Neural cell (in vitro differentiated cells): ENCODE results near the gene EPS15. TPM values are rescaled to one million over a fixed set of nuclear protein-coding genes. Genes with fewer than 3 reads are reported as not detected.

Source experiments
- H2AFZ ChIP-seq: fragments of 200-600, 300-800 bp; sonication (generic), shearing (Covaris generic); 2 replicates; pipeline ENCODE4 v1.6.0; 2014; ENCODE audit warnings: low read depth, mild to moderate bottlenecking, antibody characterized with exemption, low read length, moderate library complexity
- H3F3A ChIP-seq: fragments of 200-600 bp; shearing (Covaris generic); 2 replicates; pipeline ENCODE4 v1.6.1; 2016; ENCODE audit warnings: mild to moderate bottlenecking, moderate library complexity, mixed read lengths, antibody characterized with exemption, low read length; ENCODE audit not compliant: insufficient read depth, poor library complexity, severe bottlenecking
- H3K27ac ChIP-seq: fragments of 200-600, 300-800 bp; sonication (generic), shearing (Covaris generic); 2 replicates; pipeline ENCODE4 v1.5.1; 2014; ENCODE audit warnings: mild to moderate bottlenecking, low read length, moderate library complexity
- H3K27me3 ChIP-seq: fragments of 300-800, 200-600 bp; sonication (generic), shearing (Covaris generic); 2 replicates; pipeline ENCODE4 v1.6.0; 2014; ENCODE audit warnings: mild to moderate bottlenecking, low read depth, low read length, moderate library complexity; ENCODE audit not compliant: insufficient read depth
- H3K36me3 ChIP-seq: fragments of 300-800, 200-600 bp; sonication (generic), shearing (Covaris generic); 2 replicates; pipeline ENCODE4 v1.5.1; 2014; ENCODE audit warnings: mild to moderate bottlenecking, antibody characterized with exemption, low read length, moderate library complexity; ENCODE audit not compliant: insufficient read depth
- H3K4me2 ChIP-seq: fragments of 300-800, 200-600 bp; sonication (generic), shearing (Covaris generic); 2 replicates; pipeline ENCODE4 v1.6.0; 2014; ENCODE audit warnings: mild to moderate bottlenecking, low read length
- H3K4me3 ChIP-seq: fragments of 300-800, 200-600 bp; sonication (generic), shearing (Covaris generic); 2 replicates; pipeline ENCODE4 v1.5.1; 2014; ENCODE audit warnings: mild to moderate bottlenecking, low read length, moderate library complexity
- H3K79me2 ChIP-seq: fragments of 200-600 bp; shearing (Covaris generic); replicated peaks from 2 replicates; pipeline ENCODE4 v1.6.0; 2014; ENCODE audit warnings: mild to moderate bottlenecking, low read length, moderate library complexity; ENCODE audit not compliant: insufficient read depth
- H3K9ac ChIP-seq: fragments of 300-800, 200-600 bp; sonication (generic), shearing (Covaris generic); 2 replicates; pipeline ENCODE4 v1.6.1; 2016; ENCODE audit warnings: mild to moderate bottlenecking, low read length, mixed read lengths
- H3K9me2 ChIP-seq: fragments of 200-600 bp; shearing (Covaris generic); 2 replicates; pipeline ENCODE4 v1.6.1; 2016; ENCODE audit warnings: mild to moderate bottlenecking, low read length, mixed read lengths; ENCODE audit not compliant: insufficient read depth
- H3K9me3 ChIP-seq: fragments of 200-600, 300-800 bp; sonication (generic), shearing (Covaris generic); 2 replicates; pipeline ENCODE4 v1.6.1; 2016; ENCODE audit warnings: mild to moderate bottlenecking, mixed run types, low read length, moderate library complexity, mixed read lengths
- H4K20me1 ChIP-seq: fragments of 200-600 bp; shearing (Covaris generic); 2 replicates; pipeline ENCODE4 v1.6.1; 2016; ENCODE audit warnings: mild to moderate bottlenecking, mixed run types; ENCODE audit not compliant: insufficient read depth
- CTCF ChIP-seq: fragments of 450-650 bp; IDR thresholded peaks from 2 replicates; pipeline ENCODE4 v1.5.1; 2014; ENCODE audit warnings: antibody characterized with exemption, mild to moderate bottlenecking, moderate library complexity; ENCODE audit not compliant: poor library complexity, severe bottlenecking
- EP300 ChIP-seq: fragments of 450-650 bp; conservative IDR thresholded peaks from 2 replicates; pipeline ENCODE4 v1.6.1; 2014; ENCODE audit warnings: antibody characterized with exemption, mild to moderate bottlenecking, moderate library complexity; ENCODE audit not compliant: poor library complexity, severe bottlenecking
- EZH2 ChIP-seq: fragments of 200-600, 300-800 bp; shearing (Covaris generic), sonication (generic); IDR thresholded peaks from 2 replicates; pipeline ENCODE4 v1.6.1; 2014; ENCODE audit warnings: antibody characterized with exemption, low read length, borderline replicate concordance, mild to moderate bottlenecking; ENCODE audit not compliant: insufficient read depth, poor library complexity, severe bottlenecking
- MXI1 ChIP-seq: fragments of 450-650 bp; conservative IDR thresholded peaks from 2 replicates; pipeline ENCODE4 v1.6.1; 2014; ENCODE audit warnings: antibody characterized with exemption, mild to moderate bottlenecking; ENCODE audit not compliant: poor library complexity, severe bottlenecking
- POLR2AphosphoS5 ChIP-seq: IDR thresholded peaks from 2 replicates; pipeline ENCODE4 v1.6.1; 2012
- RAD21 ChIP-seq: fragments of 450-650 bp; conservative IDR thresholded peaks from 2 replicates; pipeline ENCODE4 v1.6.1; 2014; ENCODE audit warnings: antibody characterized with exemption, mild to moderate bottlenecking, moderate library complexity
- REST ChIP-seq: IDR thresholded peaks from 2 replicates; pipeline ENCODE4 v1.6.1; 2012; ENCODE audit warnings: borderline replicate concordance
- SMC3 ChIP-seq: fragments of 450-650 bp; conservative IDR thresholded peaks from 2 replicates; pipeline ENCODE4 v1.6.1; 2014; ENCODE audit warnings: antibody characterized with exemption, mild to moderate bottlenecking, moderate library complexity; ENCODE audit not compliant: poor library complexity
- TAF1 ChIP-seq: IDR thresholded peaks from 2 replicates; pipeline ENCODE4 v1.6.1; 2012; ENCODE audit warnings: low read depth
- polyA plus RNA-seq: library from polyadenylated mRNA; depleted of rRNA; stranded (reverse); fragments of >200 nt; gene quantifications from 2 replicates; pipeline ENCODE4 v1.2.3, GENCODE V29; 2014

Gene EPS15
- polyA plus RNA-seq, 1 donor from 2014 or later: 101 TPM

- Histone ChIP-seq H4K20me1 (no peaks in the 10 kb centered on the region), H3F3A (no peaks in the 10 kb centered on the region), H3K36me3 (no peaks in the 10 kb centered on the region), H3K9ac (no peak overlapping the region), H3K79me2 (no peaks in the 10 kb centered on the region), H3K9me2 (no peaks in the 10 kb centered on the region), H3K4me3 (no peak overlapping the region), H3K4me2 (no peak overlapping the region), H3K9me3 (no peaks in the 10 kb centered on the region), H3K27me3 (no peaks in the 10 kb centered on the region), H3K27ac (no peak overlapping the region), H2AFZ (no peak overlapping the region)
- TF ChIP-seq SMC3: no peak
- no peak for TF ChIP-seq REST
- no peak for TF ChIP-seq MXI1
- TF ChIP-seq EZH2: no peak
- TF ChIP-seq TAF1: no peak
- TF ChIP-seq CTCF: no peak
- TF ChIP-seq EP300: no peak
- no peak for TF ChIP-seq POLR2AphosphoS5
These were observed 18.5 kb upstream of the EPS15 start for GRCh38 chr1:51537568-51537967.

- no peak overlapping the region for H3K9ac ChIP-seq
These were observed 16.0 kb upstream of the EPS15 start for GRCh38 chr1:51535006-51535592.

More at GRCh38 chr1:51535006-51535592, 16.0 kb upstream of the EPS15 start:
- H3K4me2 ChIP-seq: no peak overlapping the region
- H3F3A ChIP-seq: no peaks in the 10 kb centered on the region
- no peaks in the 10 kb centered on the region for H3K9me2 ChIP-seq
- no peak overlapping the region for H2AFZ ChIP-seq
- TF ChIP-seq CTCF (peak; percentile 49), EZH2 (no peak), MXI1 (no peak), POLR2AphosphoS5 (no peak), RAD21 (peak; percentile 51), SMC3 (peak; percentile 39), REST (no peak), TAF1 (no peak), EP300 (no peak)
- no peaks in the 10 kb centered on the region for H3K79me2 ChIP-seq
- no peaks in the 10 kb centered on the region for H3K27me3 ChIP-seq
- H3K36me3 ChIP-seq: no peaks in the 10 kb centered on the region
- no peaks in the 10 kb centered on the region for H3K9me3 ChIP-seq
- H4K20me1 ChIP-seq: no peaks in the 10 kb centered on the region
- H3K4me3 ChIP-seq: no peak overlapping the region
- H3K27ac ChIP-seq: no peak overlapping the region
